ENCODE data around the gene MEA1.
"Not testable (repeated sequence)": the region's sequence is repeated elsewhere in the genome, so short reads cannot be mapped to it uniquely, and the experiment has no call there.

Gene MEA1

GRCh38 chr6:43006251-43006650, 7.5 kb downstream of the MEA1 start:
- no peak for DNase-seq

DNA sequence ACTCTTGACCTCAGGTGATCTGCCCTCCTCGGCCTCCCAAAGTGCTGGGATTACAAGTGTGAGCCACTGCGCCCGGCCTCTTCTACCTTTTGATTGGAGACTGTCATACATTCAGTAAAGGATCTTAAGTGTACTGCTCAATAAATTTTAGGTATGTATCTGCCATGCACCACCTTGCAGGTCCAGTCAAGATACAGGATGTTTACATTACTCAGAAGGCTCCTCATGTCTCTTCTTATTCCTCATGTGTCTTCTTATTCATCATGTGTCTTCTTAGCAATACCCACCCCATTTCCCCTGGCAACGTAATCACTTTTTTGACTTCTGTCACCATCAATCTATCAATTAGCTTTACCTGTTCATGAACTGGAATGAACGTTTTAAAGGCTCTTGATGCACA, 7.9 kb downstream of the MEA1 start:
- no peak for DNase-seq

GRCh38 chr6:43001843-43002242, 11.9 kb downstream of the MEA1 start:
- no peak for DNase-seq

DNA sequence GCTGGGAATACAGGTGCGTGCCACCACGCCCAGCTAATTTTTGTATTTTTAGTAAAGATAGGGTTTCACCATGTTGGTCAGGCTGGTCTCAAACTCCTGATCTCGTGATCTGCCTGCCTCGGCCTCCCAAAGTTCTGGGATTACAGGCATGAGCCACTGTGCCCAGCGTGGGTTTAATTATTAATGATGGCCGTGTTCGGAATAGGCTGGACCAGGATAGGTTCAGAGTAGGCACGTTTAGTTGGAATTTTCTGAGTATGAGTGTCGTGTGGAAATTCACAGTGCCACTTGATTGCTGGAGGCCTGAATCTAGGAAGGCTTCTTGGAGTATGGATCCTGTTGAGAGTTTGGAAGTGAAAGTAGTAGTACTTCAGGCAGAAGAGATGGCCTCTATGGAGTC, 15.5 kb downstream of the MEA1 start:
- DNase-seq = not testable (repeated sequence)

DNA sequence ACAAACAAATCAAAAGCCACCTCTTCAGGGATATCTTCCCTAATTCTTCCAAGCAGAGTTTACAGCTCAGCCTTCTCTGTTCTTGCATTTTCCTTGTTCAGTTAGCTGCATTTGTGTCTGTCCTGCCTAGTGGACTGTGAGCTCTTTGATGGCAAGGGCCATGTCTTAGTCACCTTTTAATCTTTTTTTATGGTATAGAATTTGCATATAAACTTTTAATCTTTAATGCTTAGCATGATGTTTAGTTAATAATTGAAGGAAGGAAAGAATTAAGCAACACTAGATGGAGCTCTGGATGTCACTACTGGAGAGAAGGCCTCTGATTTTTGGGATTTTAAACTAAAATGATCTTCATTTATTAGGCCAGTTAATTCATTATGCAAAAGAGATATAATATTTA, 17.2 kb downstream of the MEA1 start:
- no peak for DNase-seq

DNA sequence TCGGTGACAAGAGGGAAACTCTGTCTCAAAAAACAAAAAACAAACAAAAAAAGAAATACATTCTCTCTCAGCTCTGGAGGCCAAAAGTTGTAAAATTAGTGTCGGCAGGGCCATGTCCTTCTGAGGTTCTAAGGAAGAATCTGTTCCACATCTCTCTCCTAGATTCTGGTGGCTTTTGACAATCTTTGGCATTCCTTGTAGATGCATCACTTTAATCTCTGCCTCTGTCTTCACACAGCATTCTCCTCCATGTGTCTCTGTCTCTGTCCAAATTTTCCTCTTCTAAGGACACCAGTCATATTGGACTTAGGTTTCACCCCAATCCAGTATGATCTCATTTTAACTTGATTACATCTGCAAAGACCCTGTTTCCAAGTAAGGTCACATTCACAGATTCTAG, 20.3 kb downstream of the MEA1 start:
- no peak for DNase-seq

- DNase-seq = no peak
Observed at GRCh38 chr6:42989923-42990322, 23.8 kb downstream of the MEA1 start.

- DNase-seq = no peak
Observed at GRCh38 chr6:42988486-42989020, 25.2 kb downstream of the MEA1 start.

DNA sequence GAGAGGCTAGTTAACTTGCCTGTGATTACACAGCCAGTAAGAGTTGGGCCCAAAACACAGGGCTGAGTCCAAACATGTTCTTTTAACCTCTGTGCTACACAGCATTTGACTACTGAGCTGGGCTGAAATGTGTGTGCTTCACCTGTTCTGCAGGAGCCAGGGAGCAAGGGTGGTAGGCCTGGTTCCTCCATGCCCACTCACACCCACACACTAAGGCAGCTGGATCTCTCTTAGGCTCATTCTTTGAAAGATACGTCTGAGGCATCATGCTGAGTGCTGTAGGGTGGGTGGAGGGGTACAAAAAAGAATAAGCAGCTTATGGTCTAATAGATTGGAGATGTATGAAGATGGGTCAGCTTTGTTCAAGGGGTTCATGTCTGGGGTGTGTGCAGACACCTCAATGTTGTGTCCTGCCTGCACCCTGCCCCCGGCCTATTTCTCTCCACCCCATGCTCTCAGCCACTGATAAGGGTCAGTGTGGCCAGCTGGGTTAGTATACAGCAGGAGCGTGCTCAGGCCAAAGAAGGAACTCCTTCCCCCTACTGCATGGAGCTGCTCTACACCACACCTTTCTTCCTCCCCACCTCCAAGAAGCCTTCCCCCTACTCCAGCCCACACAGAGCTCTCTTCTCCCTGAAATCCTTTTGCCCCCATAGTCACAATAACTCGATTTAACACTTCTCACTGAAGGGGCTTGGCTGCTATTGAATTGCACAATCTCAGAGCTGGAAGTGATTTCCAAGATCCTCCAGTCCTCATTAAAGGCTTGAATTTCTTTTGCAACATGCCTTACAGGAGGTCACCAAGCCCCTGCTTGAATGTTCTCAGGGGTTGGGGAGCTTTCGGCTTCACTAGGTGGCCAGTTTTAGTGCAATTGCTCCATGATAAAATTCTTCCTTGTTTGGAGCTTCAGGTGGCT, 26.0 kb downstream of the MEA1 start:
- no peak for DNase-seq

GRCh38 chr6:42984924-42985475, 28.7 kb downstream of the MEA1 start:
- no peak for DNase-seq

- DNase-seq = peak; percentile 99
Observed at GRCh38 chr6:42984001-42984923, 29.5 kb downstream of the MEA1 start, which contains the start of gene PPP2R5D. TSS of gene PPP2R5D (plus strand) at chr6:42984570. CDS start at chr6:42984678, 108 bp downstream.

GRCh38 chr6:42981836-42982235, 31.9 kb downstream of the MEA1 start:
- no peak for DNase-seq

DNA sequence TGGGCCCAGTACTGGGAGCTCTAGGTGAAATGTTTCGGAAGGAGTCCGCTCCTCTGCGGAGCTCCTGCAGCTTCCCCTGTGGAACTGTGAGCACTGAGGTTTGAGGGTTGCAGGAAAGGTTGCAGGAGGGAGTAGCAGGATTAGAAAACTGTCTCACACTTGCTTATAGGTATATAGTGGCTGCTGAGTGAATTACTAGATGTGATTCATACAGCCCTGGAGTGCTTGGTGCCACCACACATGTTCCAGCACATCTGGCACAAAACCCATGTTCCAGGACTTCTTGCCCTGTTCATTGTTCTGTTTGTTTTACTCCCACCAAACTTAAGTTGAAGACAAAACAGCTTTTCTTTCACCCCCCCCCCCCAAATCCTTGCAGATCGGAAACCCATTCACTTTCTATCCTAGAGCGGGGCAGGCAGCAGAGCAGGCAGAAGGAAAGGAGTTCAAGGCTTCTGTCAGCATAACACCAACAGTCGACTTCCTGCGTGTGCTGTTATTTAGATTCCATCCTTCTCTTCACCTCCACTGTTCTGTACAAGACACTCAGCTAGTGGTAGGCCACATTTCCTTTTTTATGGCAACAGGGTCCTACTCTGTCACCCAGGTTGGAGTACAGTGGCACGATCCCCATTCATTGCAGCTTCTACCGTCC, 34.1 kb downstream of the MEA1 start:
- peak; percentile 59 for DNase-seq

GRCh38 chr6:42978839-42979522, 34.8 kb downstream of the MEA1 start, which contains the start of gene PEX6:
TSS of gene PEX6 (minus strand) at chr6:42979181. CDS start at chr6:42979150, 31 bp downstream.
- DNase-seq = peak; percentile 89

- no peak for DNase-seq
Observed at GRCh38 chr6:42978487-42978838, 35.3 kb downstream of the MEA1 start.

DNA sequence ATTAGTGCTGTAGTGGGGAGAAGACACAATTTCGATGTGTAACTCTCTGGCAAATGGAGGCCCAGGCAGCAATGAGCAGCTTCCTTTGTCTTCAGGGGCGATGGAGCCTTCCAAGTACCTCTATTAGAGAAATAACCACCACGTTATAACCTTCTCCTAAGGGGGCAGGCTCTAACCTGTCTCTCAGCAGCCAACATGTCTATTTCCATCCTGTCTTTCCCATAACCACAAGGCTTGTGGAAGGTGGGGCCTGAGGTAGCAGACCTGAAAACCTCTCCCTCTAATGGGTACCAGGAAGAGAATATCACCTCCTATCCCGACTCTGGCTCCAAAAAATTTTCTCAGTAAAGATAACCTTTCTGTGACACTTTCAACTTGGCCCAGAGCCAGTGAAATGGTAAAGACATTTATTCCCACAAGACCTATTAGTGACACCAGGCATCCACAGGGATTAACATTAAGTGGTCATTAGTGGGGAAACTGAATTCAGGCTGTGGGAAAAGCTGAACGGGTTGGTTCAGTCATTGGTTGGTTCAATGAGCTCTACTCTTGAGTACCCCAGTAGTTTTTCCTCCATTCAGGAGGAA, 38.7 kb downstream of the MEA1 start:
- DNase-seq = no peak

DNA sequence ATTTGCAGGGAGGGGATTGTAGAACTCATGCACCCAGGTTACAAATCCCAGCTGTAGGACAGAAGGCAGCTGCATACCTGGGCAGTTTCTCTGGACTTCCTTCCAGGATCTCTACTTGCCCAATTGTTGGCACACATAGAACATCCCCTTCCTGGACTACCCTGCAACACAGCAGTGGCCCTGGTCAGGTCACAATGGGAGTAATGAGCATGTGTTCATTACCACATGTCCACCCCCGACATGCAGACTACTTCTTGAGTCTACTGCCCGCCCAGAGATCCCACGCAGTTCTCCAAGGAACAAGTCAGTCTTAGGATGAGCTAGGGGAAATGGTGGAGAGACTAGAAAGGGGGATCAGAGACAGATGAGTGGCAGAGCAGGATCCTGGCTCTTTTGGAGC, 39.8 kb downstream of the MEA1 start:
- no peak for DNase-seq

- DNase-seq = no peak
Observed at GRCh38 chr6:42971746-42972327, 41.9 kb downstream of the MEA1 start.

GRCh38 chr6:42970871-42971612, 42.7 kb downstream of the MEA1 start:
- DNase-seq = no peak

GRCh38 chr6:42969934-42970333, 43.8 kb downstream of the MEA1 start:
- no peak for DNase-seq

Measured in midbrain (tissue), 1 donor.